ENCODE results near the gene KLF6. TPM values are rescaled to one million over a fixed set of nuclear protein-coding genes. Genes with fewer than 3 reads are reported as not detected.

Gene KLF6
- total RNA-seq, 2 experiments from 2014 or later = 19.2 to 43.0 TPM

GRCh38 chr10:3801558-3802192, 16.7 kb upstream of the KLF6 start:
- BruUV-seq (replicated peaks) = no TSS peak
- Histone ChIP-seq H3K4me2 (ENCODE audit: low read length) (no peak overlapping the region), H3K27ac (ENCODE audit: low read depth, low read length, poor library complexity, severe bottlenecking) (no peak overlapping the region), H3K9me3 (ENCODE audit: low read length) (0 out of 2 replicates have a peak, but pooled peaks cover 4% of the 10 kb centered on the region), H3K4me3 (ENCODE audit: low read depth, low read length, poor library complexity, severe bottlenecking) (no peak overlapping the region), H2AFZ (ENCODE audit: low read length) (no peak overlapping the region), H3K4me1 (ENCODE audit: insufficient read depth, low read length, poor library complexity, severe bottlenecking) (peaks cover 40% of the 10 kb centered on the region), H3K36me3 (ENCODE audit: insufficient read depth, low read length) (no peaks in the 10 kb centered on the region), H3K79me2 (ENCODE audit: insufficient read depth, low read depth, low read length) (no peaks in the 10 kb centered on the region), H3K9me2 (ENCODE audit: insufficient read depth, low read length) (no peaks in the 10 kb centered on the region), H4K20me1 (ENCODE audit: insufficient read depth, low read length) (no peaks in the 10 kb centered on the region)
- no peak for DNase-seq (ENCODE audit: low spot score)
- intact Hi-C loops (cut with micrococcal nuclease; ENCODE audit: unreplicated experiment) = no loop called here
- no peak for TF ChIP-seq EZH2phosphoT487 (IDR thresholded peaks at IDR 0.05; ENCODE audit: borderline replicate concordance, low read depth, low read length)
- TF ChIP-seq, protein P1, sequence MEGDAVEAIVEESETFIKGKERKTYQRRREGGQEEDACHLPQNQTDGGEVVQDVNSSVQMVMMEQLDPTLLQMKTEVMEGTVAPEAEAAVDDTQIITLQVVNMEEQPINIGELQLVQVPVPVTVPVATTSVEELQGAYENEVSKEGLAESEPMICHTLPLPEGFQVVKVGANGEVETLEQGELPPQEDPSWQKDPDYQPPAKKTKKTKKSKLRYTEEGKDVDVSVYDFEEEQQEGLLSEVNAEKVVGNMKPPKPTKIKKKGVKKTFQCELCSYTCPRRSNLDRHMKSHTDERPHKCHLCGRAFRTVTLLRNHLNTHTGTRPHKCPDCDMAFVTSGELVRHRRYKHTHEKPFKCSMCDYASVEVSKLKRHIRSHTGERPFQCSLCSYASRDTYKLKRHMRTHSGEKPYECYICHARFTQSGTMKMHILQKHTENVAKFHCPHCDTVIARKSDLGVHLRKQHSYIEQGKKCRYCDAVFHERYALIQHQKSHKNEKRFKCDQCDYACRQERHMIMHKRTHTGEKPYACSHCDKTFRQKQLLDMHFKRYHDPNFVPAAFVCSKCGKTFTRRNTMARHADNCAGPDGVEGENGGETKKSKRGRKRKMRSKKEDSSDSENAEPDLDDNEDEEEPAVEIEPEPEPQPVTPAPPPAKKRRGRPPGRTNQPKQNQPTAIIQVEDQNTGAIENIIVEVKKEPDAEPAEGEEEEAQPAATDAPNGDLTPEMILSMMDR (conservative IDR thresholded peaks at IDR 0.05; ENCODE audit: low read length) = no peak
- CTCF ChIA-PET (ENCODE audit: unreplicated experiment) = no interaction called here
- POLR2A ChIA-PET = interaction anchor here (0.6 to 2.4 kb wide), 2 partner anchors 17 to 417 kb away, joined by 3 to 24 read pairs; partner anchors contain the start of gene KLF6

GRCh38 chr10:3800586-3800985, 15.6 kb upstream of the KLF6 start:
- H3K4me1 ChIP-seq (ENCODE audit: insufficient read depth, low read length, poor library complexity, severe bottlenecking) = peaks cover 30% of the 10 kb centered on the region
- H3K4me2 ChIP-seq (ENCODE audit: low read length) = no peak overlapping the region
- no peak for TF ChIP-seq EZH2phosphoT487 (IDR thresholded peaks at IDR 0.05; ENCODE audit: borderline replicate concordance, low read depth, low read length)
- TF ChIP-seq, protein P1 (conservative IDR thresholded peaks at IDR 0.05; ENCODE audit: low read length) = no peak
- H3K79me2 ChIP-seq (ENCODE audit: insufficient read depth, low read depth, low read length) = no peaks in the 10 kb centered on the region
- H3K9me2 ChIP-seq (ENCODE audit: insufficient read depth, low read length) = no peaks in the 10 kb centered on the region
- 0 out of 2 replicates have a peak, but pooled peaks cover 4% of the 10 kb centered on the region for H3K9me3 ChIP-seq (ENCODE audit: low read length)
- no peak overlapping the region for H3K4me3 ChIP-seq (ENCODE audit: low read depth, low read length, poor library complexity, severe bottlenecking)
- CTCF ChIA-PET (ENCODE audit: unreplicated experiment) = no interaction called here
- BruUV-seq (replicated peaks) = no TSS peak
- H3K27ac ChIP-seq (ENCODE audit: low read depth, low read length, poor library complexity, severe bottlenecking) = no peak overlapping the region
- intact Hi-C loops (cut with micrococcal nuclease; ENCODE audit: unreplicated experiment) = no loop called here
- POLR2A ChIA-PET = interaction anchor here (1.0 to 2.4 kb wide), 2 partner anchors 11 to 16 kb away, joined by 3 to 24 read pairs; partner anchors contain the start of gene KLF6
- no peaks in the 10 kb centered on the region for H4K20me1 ChIP-seq (ENCODE audit: insufficient read depth, low read length)
- no peak for DNase-seq (ENCODE audit: low spot score)
- no peak overlapping the region for H2AFZ ChIP-seq (ENCODE audit: low read length)
- H3K36me3 ChIP-seq (ENCODE audit: insufficient read depth, low read length) = no peaks in the 10 kb centered on the region

- TF ChIP-seq, protein P1 (conservative IDR thresholded peaks at IDR 0.05; ENCODE audit: low read length) = no peak
- TF ChIP-seq EZH2phosphoT487 (IDR thresholded peaks at IDR 0.05; ENCODE audit: borderline replicate concordance, low read depth, low read length) = no peak
- H2AFZ ChIP-seq (ENCODE audit: low read length) = no peak overlapping the region
- no TSS peak for BruUV-seq (replicated peaks)
- no peak overlapping the region for H3K27ac ChIP-seq (ENCODE audit: low read depth, low read length, poor library complexity, severe bottlenecking)
- H4K20me1 ChIP-seq (ENCODE audit: insufficient read depth, low read length) = no peaks in the 10 kb centered on the region
- H3K4me1 ChIP-seq (ENCODE audit: insufficient read depth, low read length, poor library complexity, severe bottlenecking) = peaks cover 4% of the 10 kb centered on the region
- no peak overlapping the region for H3K4me3 ChIP-seq (ENCODE audit: low read depth, low read length, poor library complexity, severe bottlenecking)
- H3K4me2 ChIP-seq (ENCODE audit: low read length) = no peak overlapping the region
- CTCF ChIA-PET (ENCODE audit: unreplicated experiment) = no interaction called here
- peaks cover 13% of the 10 kb centered on the region; the same call in 1 of the 2 replicates for H3K9me3 ChIP-seq (ENCODE audit: low read length)
- no peak for DNase-seq (ENCODE audit: low spot score)
- intact Hi-C loops (cut with micrococcal nuclease; ENCODE audit: unreplicated experiment) = no loop called here
- POLR2A ChIA-PET = interaction anchor here (0.7 kb wide), 1 partner anchor 13 kb away, joined by 3 read pairs; no protein-coding TSS in a partner anchor
- H3K36me3 ChIP-seq (ENCODE audit: insufficient read depth, low read length) = no peaks in the 10 kb centered on the region; the same call in 1 of the 2 replicates
- H3K79me2 ChIP-seq (ENCODE audit: insufficient read depth, low read depth, low read length) = no peaks in the 10 kb centered on the region
- no peaks in the 10 kb centered on the region for H3K9me2 ChIP-seq (ENCODE audit: insufficient read depth, low read length)
Observed at GRCh38 chr10:3797750-3798149, 12.7 kb upstream of the KLF6 start.
